ENCODE measurements around the gene TGIF2.

- TF ChIP-seq HDAC2 (IDR thresholded peaks at IDR 0.05; ENCODE audit: borderline replicate concordance in 1 of 2, low read depth in 2 of 2, low read length in 2 of 2) (no peak), POLR2A (IDR thresholded peaks at IDR 0.05; ENCODE audit: control extremely low read depth in 1 of 2, low read depth in 2 of 2, low read length in 2 of 2) (no peak), POLR2AphosphoS5 (IDR thresholded peaks at IDR 0.05; ENCODE audit: low read depth, low read length) (no peak), NANOG (IDR thresholded peaks at IDR 0.05; ENCODE audit: insufficient read depth, low read depth, low read length, poor library complexity, severe bottlenecking) (no peak), TEAD4 (IDR thresholded peaks at IDR 0.05; ENCODE audit: low read depth, low read length) (no peak), SRF (IDR thresholded peaks at IDR 0.05; ENCODE audit: low read depth, low read length) (no peak), ZNF274 (IDR thresholded peaks at IDR 0.05; ENCODE audit: borderline replicate concordance, extremely low read depth, low read length) (no peak), TAF1 (IDR thresholded peaks at IDR 0.05; ENCODE audit: low read depth, low read length) (no peak), BRCA1 (IDR thresholded peaks at IDR 0.05; ENCODE audit: low read depth, low read length) (no peak), MAFK (IDR thresholded peaks at IDR 0.05; ENCODE audit: low read depth, low read length) (no peak), CBX5 (IDR thresholded peaks at IDR 0.05; ENCODE audit: low read depth, low read length) (no peak), SIN3A (conservative IDR thresholded peaks at IDR 0.05 in 1 of 2, IDR thresholded peaks at IDR 0.05 in 1 of 2; ENCODE audit: low read depth in 1 of 2, low read length in 2 of 2) (no peak)
- TF ChIP-seq, protein P1, sequence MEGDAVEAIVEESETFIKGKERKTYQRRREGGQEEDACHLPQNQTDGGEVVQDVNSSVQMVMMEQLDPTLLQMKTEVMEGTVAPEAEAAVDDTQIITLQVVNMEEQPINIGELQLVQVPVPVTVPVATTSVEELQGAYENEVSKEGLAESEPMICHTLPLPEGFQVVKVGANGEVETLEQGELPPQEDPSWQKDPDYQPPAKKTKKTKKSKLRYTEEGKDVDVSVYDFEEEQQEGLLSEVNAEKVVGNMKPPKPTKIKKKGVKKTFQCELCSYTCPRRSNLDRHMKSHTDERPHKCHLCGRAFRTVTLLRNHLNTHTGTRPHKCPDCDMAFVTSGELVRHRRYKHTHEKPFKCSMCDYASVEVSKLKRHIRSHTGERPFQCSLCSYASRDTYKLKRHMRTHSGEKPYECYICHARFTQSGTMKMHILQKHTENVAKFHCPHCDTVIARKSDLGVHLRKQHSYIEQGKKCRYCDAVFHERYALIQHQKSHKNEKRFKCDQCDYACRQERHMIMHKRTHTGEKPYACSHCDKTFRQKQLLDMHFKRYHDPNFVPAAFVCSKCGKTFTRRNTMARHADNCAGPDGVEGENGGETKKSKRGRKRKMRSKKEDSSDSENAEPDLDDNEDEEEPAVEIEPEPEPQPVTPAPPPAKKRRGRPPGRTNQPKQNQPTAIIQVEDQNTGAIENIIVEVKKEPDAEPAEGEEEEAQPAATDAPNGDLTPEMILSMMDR (IDR thresholded peaks at IDR 0.05; ENCODE audit: control extremely low read depth in 1 of 3, insufficient read depth in 1 of 3, low read depth in 1 of 3, low read length in 3 of 3): no peak
- TF ChIP-seq, protein P2, sequence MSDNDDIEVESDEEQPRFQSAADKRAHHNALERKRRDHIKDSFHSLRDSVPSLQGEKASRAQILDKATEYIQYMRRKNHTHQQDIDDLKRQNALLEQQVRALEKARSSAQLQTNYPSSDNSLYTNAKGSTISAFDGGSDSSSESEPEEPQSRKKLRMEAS (IDR thresholded peaks at IDR 0.05): no peak
Observed at GRCh38 chr20:36542516-36543183, 30.7 kb upstream of the TGIF2 start.
